GM23338 (cell line): ENCODE measurements around the gene SLCO3A1. TPM values are rescaled to one million over a fixed set of nuclear protein-coding genes. Genes with fewer than 3 reads are reported as not detected.

Experiments
- ATAC-seq: fragments of 200-7000 bp; cut with Tn5 transposase; 3 replicates; pipeline ENCODE4 v1.9.1; 2020
- DNase-seq: peaks from one replicate; pipeline ENCODE4 v3.0.0-alpha.2; 2015; ENCODE audit warnings: low spot score
- H2AFZ ChIP-seq: fragments of 200-600 bp; sonication (generic); 2 replicates; pipeline ENCODE4 v1.8.0; 2016; ENCODE audit warnings: antibody characterized with exemption, mild to moderate bottlenecking, moderate library complexity
- H3F3A ChIP-seq: fragments of 200-600 bp; sonication (generic); replicated peaks from 2 replicates; pipeline ENCODE4 v1.8.0; 2017; ENCODE audit warnings: antibody characterized with exemption, mixed run types, low read depth
- H3K27ac ChIP-seq: fragments of 200-600 bp; sonication (generic); 2 replicates; pipeline ENCODE4 v1.6.1; 2016; ENCODE audit warnings: low read depth
- H3K27me3 ChIP-seq: fragments of 200-600 bp; sonication (generic); 2 replicates; pipeline ENCODE4 v1.8.0; 2016; ENCODE audit warnings: mild to moderate bottlenecking, mixed run types, moderate library complexity; ENCODE audit not compliant: insufficient read depth
- H3K36me3 ChIP-seq: fragments of 200-600 bp; sonication (generic); 2 replicates; pipeline ENCODE4 v1.8.0; 2016; ENCODE audit warnings: mild to moderate bottlenecking; ENCODE audit not compliant: insufficient read depth
- H3K4me1 ChIP-seq: fragments of 200-600 bp; sonication (generic); 2 replicates; pipeline ENCODE4 v1.8.0; 2016; ENCODE audit warnings: mild to moderate bottlenecking, moderate library complexity; ENCODE audit not compliant: insufficient read depth
- H3K4me2 ChIP-seq: fragments of 200-600 bp; sonication (generic); 2 replicates; pipeline ENCODE4 v1.7.1; 2017; ENCODE audit warnings: mixed run types
- H3K4me3 ChIP-seq: fragments of 200-600 bp; sonication (generic); 2 replicates; pipeline ENCODE4 v1.6.1; 2016; ENCODE audit warnings: mixed run types
- H3K79me2 ChIP-seq: fragments of 200-600 bp; sonication (generic); replicated peaks from 2 replicates; pipeline ENCODE4 v1.8.0; 2017; ENCODE audit warnings: mild to moderate bottlenecking; ENCODE audit not compliant: insufficient read depth
- H3K9me2 ChIP-seq: fragments of 200-600 bp; sonication (generic); 2 replicates; pipeline ENCODE4 v1.8.0; 2017; ENCODE audit not compliant: insufficient read depth
- H4K20me1 ChIP-seq: fragments of 200-600 bp; sonication (generic); replicated peaks from 2 replicates; pipeline ENCODE4 v1.8.0; 2017; ENCODE audit warnings: mild to moderate bottlenecking; ENCODE audit not compliant: insufficient read depth
- H3K27ac Mint-ChIP-seq: 2 replicates; pipeline ENCODE4 v1.8.0; 2020; ENCODE audit warnings: inconsistent platforms, mild to moderate bottlenecking, moderate library complexity, mixed read lengths
- H3K27me3 Mint-ChIP-seq: 3 replicates; pipeline ENCODE4 v1.8.0; 2022; ENCODE audit warnings: low read depth, mild to moderate bottlenecking, moderate library complexity, mixed read lengths, inconsistent platforms; ENCODE audit not compliant: insufficient read depth, poor library complexity
- H3K36me3 Mint-ChIP-seq: 3 replicates; pipeline ENCODE4 v1.8.0; 2021; ENCODE audit warnings: low read depth, mild to moderate bottlenecking, inconsistent platforms, moderate library complexity, mixed read lengths
- H3K4me1 Mint-ChIP-seq: 3 replicates; pipeline ENCODE4 v1.8.0; 2020; ENCODE audit warnings: mild to moderate bottlenecking, inconsistent platforms, mixed read lengths
- H3K4me3 Mint-ChIP-seq: 3 replicates; pipeline ENCODE4 v1.8.0; 2021; ENCODE audit warnings: moderate library complexity, mild to moderate bottlenecking, inconsistent platforms, mixed read lengths
- H3K9me3 Mint-ChIP-seq: 3 replicates; pipeline ENCODE4 v1.8.0; 2020; ENCODE audit warnings: moderate library complexity, mild to moderate bottlenecking, inconsistent platforms, mixed read lengths
- CREB1 ChIP-seq: fragments of 250-450 bp; sonication (Bioruptor Pico); IDR thresholded peaks from 2 replicates; pipeline ENCODE4 v1.5.0; 2020; ENCODE audit warnings: low read depth, mild to moderate bottlenecking, moderate library complexity
- ETS1 ChIP-seq: IDR thresholded peaks from 2 replicates; pipeline ENCODE4 v1.6.1; 2016; ENCODE audit warnings: antibody characterized with exemption
- EZH2 ChIP-seq: fragments of 200-600 bp; sonication (generic); IDR thresholded peaks from one replicate; pipeline ENCODE4 v1.8.0; 2017; ENCODE audit warnings: antibody characterized with exemption, mild to moderate bottlenecking, low read depth; ENCODE audit not compliant: unreplicated experiment
- EZH2phosphoT487 ChIP-seq: fragments of 200-600 bp; sonication (generic); IDR thresholded peaks from one replicate; pipeline ENCODE4 v1.8.1; 2018; ENCODE audit warnings: antibody characterized with exemption; ENCODE audit not compliant: unreplicated experiment
- JUNB ChIP-seq: IDR thresholded peaks from one replicate; pipeline ENCODE4 v1.6.1; 2016; ENCODE audit warnings: antibody characterized with exemption; ENCODE audit not compliant: unreplicated experiment
- NANOG ChIP-seq: IDR thresholded peaks from 2 replicates; pipeline ENCODE4 v1.6.1; 2016; ENCODE audit warnings: antibody characterized with exemption, borderline replicate concordance
- POLR2AphosphoS5 ChIP-seq: IDR thresholded peaks from 2 replicates; pipeline ENCODE4 v1.6.1; 2016; ENCODE audit warnings: antibody characterized with exemption, low read depth
- STAT1 ChIP-seq: IDR thresholded peaks from one replicate; pipeline ENCODE4 v1.6.1; 2016; ENCODE audit warnings: antibody characterized with exemption; ENCODE audit not compliant: unreplicated experiment
- ZNF114 ChIP-seq: fragments of 250-450 bp; sonication (Bioruptor Pico); IDR thresholded peaks from 2 replicates; pipeline ENCODE4 v1.5.0; 2020; ENCODE audit warnings: mild to moderate bottlenecking, moderate library complexity
- ZNF331 ChIP-seq: fragments of 250-450 bp; sonication (Bioruptor Pico); IDR thresholded peaks from 2 replicates; pipeline ENCODE4 v1.5.0; 2020; ENCODE audit warnings: low read depth, mild to moderate bottlenecking, moderate library complexity
- polyA plus RNA-seq: library from polyadenylated mRNA; unstranded; fragments of >200 nt; fragmentation: Nextera tagmentation; extraction: Ambion mirVana; gene quantifications from 2 replicates; pipeline ENCODE4 v1.2.1, GENCODE V29; 2016
- total RNA-seq: library from RNA; depleted of rRNA; stranded (reverse); fragments of >200 nt; shearing (Covaris generic); gene quantifications from 2 replicates; pipeline ENCODE4 v1.2.3, GENCODE V29; 2014
- TF ChIP-seq, protein P1 (sequence below): IDR thresholded peaks from one replicate; pipeline ENCODE4 v1.6.1; 2018; ENCODE audit warnings: antibody characterized with exemption; ENCODE audit not compliant: unreplicated experiment
- TF ChIP-seq, protein P2 (sequence below): fragments of 250-450 bp; sonication (Bioruptor Pico); IDR thresholded peaks from 2 replicates; pipeline ENCODE4 v1.5.0; 2020; ENCODE audit warnings: mild to moderate bottlenecking, moderate library complexity
- TF ChIP-seq, protein P3 (sequence below), 2 experiments: fragments of 200-600 bp in 1 of 2; sonication (generic) in 1 of 2; conservative IDR thresholded peaks; 2 replicates each; pipeline versions ENCODE4 v1.5.1 to v1.6.1; 2016 to 2017; ENCODE audit warnings: antibody characterized with exemption in 2 of 2, low read depth in 2 of 2, mild to moderate bottlenecking in 2 of 2, moderate library complexity in 1 of 2

Gene SLCO3A1
- total and polyA plus RNA-seq, 2 experiments from 2014 or later: 7.3 to 9.4 TPM

DNA sequence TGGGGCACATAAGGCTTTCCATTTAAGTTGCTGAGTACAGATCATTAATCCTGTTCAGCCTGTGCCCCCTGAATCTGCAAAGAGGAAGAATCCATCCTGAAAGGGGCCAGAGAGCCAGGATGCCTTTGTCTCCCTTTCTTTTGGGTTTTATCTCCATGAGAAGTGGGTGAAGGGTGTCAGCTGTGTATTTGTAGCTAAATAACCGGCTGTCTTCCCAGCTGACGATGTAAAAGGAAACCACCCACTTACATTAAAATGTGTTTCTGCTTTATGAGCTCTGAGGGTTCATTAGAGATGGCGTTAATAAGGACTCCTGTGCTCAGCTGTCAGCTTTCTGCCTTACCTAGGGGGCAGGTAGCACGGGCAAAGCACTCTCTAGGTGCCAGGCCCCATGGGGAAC, 83.4 kb downstream of the SLCO3A1 start:
- ATAC-seq: no peak
- no peak overlapping the region for H3K27ac Mint-ChIP-seq

More for the DNA sequence above, 83.4 kb downstream of the SLCO3A1 start:
- Mint-ChIP-seq H3K4me3 (no peak overlapping the region), H3K4me1 (peaks cover 36% of the 10 kb centered on the region), H3K36me3 (peaks cover 4% of the 10 kb centered on the region; the same call in 1 of the 3 replicates), H3K9me3 (peaks cover 10% of the 10 kb centered on the region; the same call in 1 of the 3 replicates), H3K27me3 (peaks cover 7% of the 10 kb centered on the region)
- H3K9me2 ChIP-seq: peaks cover 5% of the 10 kb centered on the region; the same call in 1 of the 2 replicates
- H3K4me3 ChIP-seq: no peak overlapping the region
- no peak overlapping the region for H2AFZ ChIP-seq
- H3F3A ChIP-seq: no peaks in the 10 kb centered on the region
- no peaks in the 10 kb centered on the region for H4K20me1 ChIP-seq
- no peaks in the 10 kb centered on the region for H3K27me3 ChIP-seq
- peaks cover 26% of the 10 kb centered on the region for H3K4me1 ChIP-seq
- TF ChIP-seq CREB1: no peak
- TF ChIP-seq, protein P1, sequence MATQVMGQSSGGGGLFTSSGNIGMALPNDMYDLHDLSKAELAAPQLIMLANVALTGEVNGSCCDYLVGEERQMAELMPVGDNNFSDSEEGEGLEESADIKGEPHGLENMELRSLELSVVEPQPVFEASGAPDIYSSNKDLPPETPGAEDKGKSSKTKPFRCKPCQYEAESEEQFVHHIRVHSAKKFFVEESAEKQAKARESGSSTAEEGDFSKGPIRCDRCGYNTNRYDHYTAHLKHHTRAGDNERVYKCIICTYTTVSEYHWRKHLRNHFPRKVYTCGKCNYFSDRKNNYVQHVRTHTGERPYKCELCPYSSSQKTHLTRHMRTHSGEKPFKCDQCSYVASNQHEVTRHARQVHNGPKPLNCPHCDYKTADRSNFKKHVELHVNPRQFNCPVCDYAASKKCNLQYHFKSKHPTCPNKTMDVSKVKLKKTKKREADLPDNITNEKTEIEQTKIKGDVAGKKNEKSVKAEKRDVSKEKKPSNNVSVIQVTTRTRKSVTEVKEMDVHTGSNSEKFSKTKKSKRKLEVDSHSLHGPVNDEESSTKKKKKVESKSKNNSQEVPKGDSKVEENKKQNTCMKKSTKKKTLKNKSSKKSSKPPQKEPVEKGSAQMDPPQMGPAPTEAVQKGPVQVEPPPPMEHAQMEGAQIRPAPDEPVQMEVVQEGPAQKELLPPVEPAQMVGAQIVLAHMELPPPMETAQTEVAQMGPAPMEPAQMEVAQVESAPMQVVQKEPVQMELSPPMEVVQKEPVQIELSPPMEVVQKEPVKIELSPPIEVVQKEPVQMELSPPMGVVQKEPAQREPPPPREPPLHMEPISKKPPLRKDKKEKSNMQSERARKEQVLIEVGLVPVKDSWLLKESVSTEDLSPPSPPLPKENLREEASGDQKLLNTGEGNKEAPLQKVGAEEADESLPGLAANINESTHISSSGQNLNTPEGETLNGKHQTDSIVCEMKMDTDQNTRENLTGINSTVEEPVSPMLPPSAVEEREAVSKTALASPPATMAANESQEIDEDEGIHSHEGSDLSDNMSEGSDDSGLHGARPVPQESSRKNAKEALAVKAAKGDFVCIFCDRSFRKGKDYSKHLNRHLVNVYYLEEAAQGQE: no peak
- TF ChIP-seq ZNF331: no peak
- TF ChIP-seq STAT1: no peak
- no peak for TF ChIP-seq EZH2
- TF ChIP-seq JUNB: no peak
- TF ChIP-seq ZNF114 (CRISPR knock-in tag): no peak
- no peak for TF ChIP-seq NANOG
- TF ChIP-seq EZH2phosphoT487: no peak
- TF ChIP-seq, protein P2, sequence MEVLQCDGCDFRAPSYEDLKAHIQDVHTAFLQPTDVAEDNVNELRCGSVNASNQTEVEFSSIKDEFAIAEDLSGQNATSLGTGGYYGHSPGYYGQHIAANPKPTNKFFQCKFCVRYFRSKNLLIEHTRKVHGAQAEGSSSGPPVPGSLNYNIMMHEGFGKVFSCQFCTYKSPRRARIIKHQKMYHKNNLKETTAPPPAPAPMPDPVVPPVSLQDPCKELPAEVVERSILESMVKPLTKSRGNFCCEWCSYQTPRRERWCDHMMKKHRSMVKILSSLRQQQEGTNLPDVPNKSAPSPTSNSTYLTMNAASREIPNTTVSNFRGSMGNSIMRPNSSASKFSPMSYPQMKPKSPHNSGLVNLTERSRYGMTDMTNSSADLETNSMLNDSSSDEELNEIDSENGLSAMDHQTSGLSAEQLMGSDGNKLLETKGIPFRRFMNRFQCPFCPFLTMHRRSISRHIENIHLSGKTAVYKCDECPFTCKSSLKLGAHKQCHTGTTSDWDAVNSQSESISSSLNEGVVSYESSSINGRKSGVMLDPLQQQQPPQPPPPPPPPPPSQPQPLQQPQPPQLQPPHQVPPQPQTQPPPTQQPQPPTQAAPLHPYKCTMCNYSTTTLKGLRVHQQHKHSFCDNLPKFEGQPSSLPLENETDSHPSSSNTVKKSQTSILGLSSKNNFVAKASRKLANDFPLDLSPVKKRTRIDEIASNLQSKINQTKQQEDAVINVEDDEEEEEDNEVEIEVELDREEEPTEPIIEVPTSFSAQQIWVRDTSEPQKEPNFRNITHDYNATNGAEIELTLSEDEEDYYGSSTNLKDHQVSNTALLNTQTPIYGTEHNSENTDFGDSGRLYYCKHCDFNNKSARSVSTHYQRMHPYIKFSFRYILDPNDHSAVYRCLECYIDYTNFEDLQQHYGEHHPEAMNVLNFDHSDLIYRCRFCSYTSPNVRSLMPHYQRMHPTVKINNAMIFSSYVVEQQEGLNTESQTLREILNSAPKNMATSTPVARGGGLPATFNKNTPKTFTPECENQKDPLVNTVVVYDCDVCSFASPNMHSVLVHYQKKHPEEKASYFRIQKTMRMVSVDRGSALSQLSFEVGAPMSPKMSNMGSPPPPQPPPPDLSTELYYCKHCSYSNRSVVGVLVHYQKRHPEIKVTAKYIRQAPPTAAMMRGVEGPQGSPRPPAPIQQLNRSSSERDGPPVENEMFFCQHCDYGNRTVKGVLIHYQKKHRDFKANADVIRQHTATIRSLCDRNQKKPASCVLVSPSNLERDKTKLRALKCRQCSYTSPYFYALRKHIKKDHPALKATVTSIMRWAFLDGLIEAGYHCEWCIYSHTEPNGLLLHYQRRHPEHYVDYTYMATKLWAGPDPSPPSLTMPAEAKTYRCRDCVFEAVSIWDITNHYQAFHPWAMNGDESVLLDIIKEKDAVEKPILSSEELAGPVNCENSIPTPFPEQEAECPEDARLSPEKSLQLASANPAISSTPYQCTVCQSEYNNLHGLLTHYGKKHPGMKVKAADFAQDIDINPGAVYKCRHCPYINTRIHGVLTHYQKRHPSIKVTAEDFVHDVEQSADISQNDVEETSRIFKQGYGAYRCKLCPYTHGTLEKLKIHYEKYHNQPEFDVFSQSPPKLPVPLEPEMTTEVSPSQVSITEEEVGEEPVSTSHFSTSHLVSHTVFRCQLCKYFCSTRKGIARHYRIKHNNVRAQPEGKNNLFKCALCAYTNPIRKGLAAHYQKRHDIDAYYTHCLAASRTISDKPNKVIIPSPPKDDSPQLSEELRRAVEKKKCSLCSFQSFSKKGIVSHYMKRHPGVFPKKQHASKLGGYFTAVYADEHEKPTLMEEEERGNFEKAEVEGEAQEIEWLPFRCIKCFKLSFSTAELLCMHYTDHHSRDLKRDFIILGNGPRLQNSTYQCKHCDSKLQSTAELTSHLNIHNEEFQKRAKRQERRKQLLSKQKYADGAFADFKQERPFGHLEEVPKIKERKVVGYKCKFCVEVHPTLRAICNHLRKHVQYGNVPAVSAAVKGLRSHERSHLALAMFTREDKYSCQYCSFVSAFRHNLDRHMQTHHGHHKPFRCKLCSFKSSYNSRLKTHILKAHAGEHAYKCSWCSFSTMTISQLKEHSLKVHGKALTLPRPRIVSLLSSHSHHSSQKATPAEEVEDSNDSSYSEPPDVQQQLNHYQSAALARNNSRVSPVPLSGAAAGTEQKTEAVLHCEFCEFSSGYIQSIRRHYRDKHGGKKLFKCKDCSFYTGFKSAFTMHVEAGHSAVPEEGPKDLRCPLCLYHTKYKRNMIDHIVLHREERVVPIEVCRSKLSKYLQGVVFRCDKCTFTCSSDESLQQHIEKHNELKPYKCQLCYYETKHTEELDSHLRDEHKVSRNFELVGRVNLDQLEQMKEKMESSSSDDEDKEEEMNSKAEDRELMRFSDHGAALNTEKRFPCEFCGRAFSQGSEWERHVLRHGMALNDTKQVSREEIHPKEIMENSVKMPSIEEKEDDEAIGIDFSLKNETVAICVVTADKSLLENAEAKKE: no peak
- TF ChIP-seq, protein P3, sequence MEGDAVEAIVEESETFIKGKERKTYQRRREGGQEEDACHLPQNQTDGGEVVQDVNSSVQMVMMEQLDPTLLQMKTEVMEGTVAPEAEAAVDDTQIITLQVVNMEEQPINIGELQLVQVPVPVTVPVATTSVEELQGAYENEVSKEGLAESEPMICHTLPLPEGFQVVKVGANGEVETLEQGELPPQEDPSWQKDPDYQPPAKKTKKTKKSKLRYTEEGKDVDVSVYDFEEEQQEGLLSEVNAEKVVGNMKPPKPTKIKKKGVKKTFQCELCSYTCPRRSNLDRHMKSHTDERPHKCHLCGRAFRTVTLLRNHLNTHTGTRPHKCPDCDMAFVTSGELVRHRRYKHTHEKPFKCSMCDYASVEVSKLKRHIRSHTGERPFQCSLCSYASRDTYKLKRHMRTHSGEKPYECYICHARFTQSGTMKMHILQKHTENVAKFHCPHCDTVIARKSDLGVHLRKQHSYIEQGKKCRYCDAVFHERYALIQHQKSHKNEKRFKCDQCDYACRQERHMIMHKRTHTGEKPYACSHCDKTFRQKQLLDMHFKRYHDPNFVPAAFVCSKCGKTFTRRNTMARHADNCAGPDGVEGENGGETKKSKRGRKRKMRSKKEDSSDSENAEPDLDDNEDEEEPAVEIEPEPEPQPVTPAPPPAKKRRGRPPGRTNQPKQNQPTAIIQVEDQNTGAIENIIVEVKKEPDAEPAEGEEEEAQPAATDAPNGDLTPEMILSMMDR (conservative IDR thresholded peaks at IDR 0.05; ENCODE audit: low read depth in 2 of 2): no peak
- no peak for TF ChIP-seq POLR2AphosphoS5
- no peak for TF ChIP-seq ETS1
- peaks cover 47% of the 10 kb centered on the region for H3K79me2 ChIP-seq
- DNase-seq: no peak
- H3K4me2 ChIP-seq: no peak overlapping the region
- no peaks in the 10 kb centered on the region for H3K36me3 ChIP-seq
- H3K27ac ChIP-seq: no peak overlapping the region
